ENCODE data around the gene TASP1.

DNA sequence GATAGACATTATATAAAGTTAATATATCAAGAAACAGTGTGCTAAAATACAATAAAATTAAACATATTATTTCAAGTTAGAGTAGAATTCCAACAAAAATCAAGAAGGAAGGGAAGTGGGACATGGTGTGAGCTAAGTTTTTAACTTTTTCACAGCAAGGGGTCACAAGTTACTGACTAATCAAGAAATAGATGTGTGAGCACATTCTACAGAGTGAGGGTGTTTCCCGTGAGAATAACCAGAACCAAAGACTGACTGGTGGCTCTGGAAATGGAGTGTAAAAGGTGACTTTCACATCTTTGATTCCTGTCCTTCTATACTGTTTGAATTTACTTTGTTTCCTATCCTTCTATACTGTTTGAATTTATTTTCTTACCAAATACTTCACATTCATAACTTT lies 206.6 kb downstream of the TASP1 start:
- no peak for TF ChIP-seq POLR2AphosphoS5 (IDR thresholded peaks at IDR 0.05; ENCODE audit: low read depth, low read length)
- TF ChIP-seq, protein P1, sequence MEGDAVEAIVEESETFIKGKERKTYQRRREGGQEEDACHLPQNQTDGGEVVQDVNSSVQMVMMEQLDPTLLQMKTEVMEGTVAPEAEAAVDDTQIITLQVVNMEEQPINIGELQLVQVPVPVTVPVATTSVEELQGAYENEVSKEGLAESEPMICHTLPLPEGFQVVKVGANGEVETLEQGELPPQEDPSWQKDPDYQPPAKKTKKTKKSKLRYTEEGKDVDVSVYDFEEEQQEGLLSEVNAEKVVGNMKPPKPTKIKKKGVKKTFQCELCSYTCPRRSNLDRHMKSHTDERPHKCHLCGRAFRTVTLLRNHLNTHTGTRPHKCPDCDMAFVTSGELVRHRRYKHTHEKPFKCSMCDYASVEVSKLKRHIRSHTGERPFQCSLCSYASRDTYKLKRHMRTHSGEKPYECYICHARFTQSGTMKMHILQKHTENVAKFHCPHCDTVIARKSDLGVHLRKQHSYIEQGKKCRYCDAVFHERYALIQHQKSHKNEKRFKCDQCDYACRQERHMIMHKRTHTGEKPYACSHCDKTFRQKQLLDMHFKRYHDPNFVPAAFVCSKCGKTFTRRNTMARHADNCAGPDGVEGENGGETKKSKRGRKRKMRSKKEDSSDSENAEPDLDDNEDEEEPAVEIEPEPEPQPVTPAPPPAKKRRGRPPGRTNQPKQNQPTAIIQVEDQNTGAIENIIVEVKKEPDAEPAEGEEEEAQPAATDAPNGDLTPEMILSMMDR (IDR thresholded peaks at IDR 0.05) = no peak
- TF ChIP-seq, protein P2, sequence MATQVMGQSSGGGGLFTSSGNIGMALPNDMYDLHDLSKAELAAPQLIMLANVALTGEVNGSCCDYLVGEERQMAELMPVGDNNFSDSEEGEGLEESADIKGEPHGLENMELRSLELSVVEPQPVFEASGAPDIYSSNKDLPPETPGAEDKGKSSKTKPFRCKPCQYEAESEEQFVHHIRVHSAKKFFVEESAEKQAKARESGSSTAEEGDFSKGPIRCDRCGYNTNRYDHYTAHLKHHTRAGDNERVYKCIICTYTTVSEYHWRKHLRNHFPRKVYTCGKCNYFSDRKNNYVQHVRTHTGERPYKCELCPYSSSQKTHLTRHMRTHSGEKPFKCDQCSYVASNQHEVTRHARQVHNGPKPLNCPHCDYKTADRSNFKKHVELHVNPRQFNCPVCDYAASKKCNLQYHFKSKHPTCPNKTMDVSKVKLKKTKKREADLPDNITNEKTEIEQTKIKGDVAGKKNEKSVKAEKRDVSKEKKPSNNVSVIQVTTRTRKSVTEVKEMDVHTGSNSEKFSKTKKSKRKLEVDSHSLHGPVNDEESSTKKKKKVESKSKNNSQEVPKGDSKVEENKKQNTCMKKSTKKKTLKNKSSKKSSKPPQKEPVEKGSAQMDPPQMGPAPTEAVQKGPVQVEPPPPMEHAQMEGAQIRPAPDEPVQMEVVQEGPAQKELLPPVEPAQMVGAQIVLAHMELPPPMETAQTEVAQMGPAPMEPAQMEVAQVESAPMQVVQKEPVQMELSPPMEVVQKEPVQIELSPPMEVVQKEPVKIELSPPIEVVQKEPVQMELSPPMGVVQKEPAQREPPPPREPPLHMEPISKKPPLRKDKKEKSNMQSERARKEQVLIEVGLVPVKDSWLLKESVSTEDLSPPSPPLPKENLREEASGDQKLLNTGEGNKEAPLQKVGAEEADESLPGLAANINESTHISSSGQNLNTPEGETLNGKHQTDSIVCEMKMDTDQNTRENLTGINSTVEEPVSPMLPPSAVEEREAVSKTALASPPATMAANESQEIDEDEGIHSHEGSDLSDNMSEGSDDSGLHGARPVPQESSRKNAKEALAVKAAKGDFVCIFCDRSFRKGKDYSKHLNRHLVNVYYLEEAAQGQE (IDR thresholded peaks at IDR 0.05; ENCODE audit: insufficient read depth in 1 of 2, low read depth in 2 of 2, low read length in 1 of 2) = no peak

All from Panc1 (cell line).